Measurements from ENCODE around the gene EFCAB11.

Gene EFCAB11

GRCh38 chr14:89955745-89956660 lies 1.5 kb upstream of the EFCAB11 start, which contains the start of gene TDP1:
TSS of gene TDP1 (plus strand) at chr14:89955927. CDS start at chr14:89963115, 7,188 bp downstream.
- peak; percentile 91 for DNase-seq

- DNase-seq = no peak
Observed at GRCh38 chr14:89955022-89955744, 653 bp upstream of the EFCAB11 start.

- DNase-seq = no peak
Observed at GRCh38 chr14:89953602-89954001, 928 bp downstream of the EFCAB11 start.

DNA sequence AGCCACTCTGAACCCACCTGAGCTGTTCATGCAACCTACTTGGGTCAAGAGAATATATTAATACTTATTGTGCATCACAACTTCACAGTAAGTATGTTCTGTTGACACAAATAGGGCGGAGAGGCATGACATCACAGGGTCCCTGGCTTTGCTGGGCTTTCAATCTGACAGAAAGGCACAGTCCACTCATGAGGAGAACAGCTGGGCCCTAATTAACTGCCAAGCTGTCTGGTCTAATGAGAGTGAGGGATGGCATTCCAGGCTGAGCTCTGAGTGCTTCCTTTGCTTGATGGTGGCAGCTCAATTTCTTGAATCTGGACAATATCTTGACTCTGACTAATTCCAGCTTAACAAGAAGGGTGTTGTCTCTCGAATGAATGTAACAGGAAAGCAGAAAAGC lies 2.0 kb downstream of the EFCAB11 start:
- no peak for DNase-seq

DNA sequence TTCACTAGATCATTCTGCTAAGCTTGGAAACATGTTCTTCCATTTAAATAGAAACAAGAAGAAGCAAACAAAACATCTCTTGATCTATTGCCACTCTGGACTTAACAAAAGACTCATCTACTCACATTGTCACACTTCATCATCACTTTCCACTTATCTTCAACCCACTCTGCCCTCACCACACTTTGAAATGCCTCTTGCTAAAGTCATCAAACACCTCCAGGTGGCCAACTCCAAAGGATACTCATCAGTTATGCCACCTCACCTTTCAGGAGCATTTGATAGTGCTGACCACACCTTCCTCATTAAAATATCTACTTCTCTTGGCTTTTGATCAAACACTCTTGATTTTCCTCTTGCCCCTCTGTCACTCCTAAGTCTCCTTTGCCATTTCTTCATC lies 7.2 kb downstream of the EFCAB11 start:
- no peak for DNase-seq

GRCh38 chr14:89941830-89942377 lies 12.6 kb downstream of the EFCAB11 start:
- DNase-seq = no peak

DNA sequence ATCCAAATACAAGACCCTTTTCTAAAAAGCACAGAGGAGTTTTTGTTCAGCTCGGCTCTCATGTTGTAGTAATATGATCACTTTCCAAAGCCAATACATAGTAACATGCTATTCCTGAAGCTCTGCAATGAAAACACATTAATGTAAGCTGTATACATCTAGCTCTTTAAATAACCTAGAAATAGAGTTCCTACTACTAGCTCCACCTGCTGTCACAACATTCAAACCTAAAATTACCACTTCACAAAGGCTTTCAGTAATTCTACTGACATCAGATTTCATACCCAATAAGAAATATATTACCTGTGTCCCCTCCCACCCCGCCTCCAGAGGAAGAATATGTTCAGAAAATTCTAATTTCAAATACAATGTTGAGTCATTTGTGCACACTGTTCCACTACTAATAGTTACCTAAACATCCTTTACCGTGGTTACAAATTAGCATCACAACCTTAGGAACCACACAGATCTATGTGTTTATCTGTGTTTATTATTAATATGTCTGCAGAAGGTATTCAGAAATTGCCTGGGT lies 17.8 kb downstream of the EFCAB11 start:
- DNase-seq = no peak

- no peak for DNase-seq
Observed at GRCh38 chr14:89933002-89933401, 21.5 kb downstream of the EFCAB11 start.

GRCh38 chr14:89927186-89927865 lies 27.2 kb downstream of the EFCAB11 start:
- no peak for DNase-seq

DNA sequence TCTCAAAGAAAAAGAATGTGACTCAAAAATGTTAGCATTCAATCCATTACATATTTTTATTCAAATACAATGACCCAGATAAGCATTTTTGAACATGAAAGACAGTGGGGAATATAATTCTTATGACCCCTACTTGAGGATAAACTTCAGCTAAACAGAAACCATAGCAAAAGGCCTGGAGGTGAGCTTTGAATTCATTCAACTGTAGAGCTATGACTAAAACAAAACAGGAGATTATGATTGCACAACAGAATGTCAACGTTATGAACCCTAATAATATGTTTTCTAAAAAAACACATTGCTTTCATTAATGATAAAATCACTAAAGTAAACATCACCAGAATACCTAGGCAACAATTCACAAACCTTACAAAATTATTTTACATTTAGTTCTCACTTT lies 27.8 kb downstream of the EFCAB11 start:
- DNase-seq = no peak

- no peak for DNase-seq
Observed at GRCh38 chr14:89924268-89924667, 30.3 kb downstream of the EFCAB11 start.

DNA sequence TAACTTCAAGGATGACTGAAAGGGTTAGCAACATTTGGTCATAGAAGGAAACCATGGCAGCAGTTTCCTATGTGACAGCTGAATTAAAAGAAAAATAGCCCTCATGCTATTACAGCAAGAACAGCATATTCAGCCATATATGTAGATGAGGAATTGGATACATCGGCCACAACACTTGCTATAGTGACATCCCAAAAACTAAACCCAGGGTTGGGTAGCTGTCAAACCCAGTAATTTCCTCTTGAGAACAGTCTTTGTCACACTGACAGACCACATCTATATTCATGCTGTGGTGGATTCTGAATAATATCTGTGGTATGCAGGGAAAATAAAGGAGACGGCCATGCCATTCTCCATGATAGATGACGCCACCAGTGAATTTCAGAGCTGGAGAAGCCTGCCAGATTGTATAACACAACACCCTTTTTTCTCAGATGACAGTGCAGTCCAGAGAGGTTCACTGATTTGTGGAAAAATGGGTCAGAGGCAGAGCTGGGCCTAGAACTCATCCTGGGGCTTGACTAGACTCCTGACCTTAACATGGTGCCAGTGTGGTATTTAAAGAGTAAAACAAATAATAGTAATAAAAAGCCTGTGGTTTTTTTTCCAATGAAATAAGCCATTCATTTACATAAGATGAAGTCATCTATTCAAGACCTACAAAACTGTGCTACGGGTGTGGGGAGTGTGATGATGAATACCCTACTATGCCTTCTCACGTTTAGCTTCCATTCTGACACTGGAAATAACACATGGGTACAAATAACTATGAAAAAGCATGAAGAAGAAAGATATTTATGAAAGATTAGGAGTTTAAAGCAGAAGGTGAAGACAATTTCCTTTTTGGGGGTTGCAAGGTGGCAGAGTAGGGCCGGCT lies 32.3 kb downstream of the EFCAB11 start:
- no peak for DNase-seq

GRCh38 chr14:89921346-89921745 lies 33.2 kb downstream of the EFCAB11 start:
- no peak for DNase-seq

- no peak for DNase-seq
Observed at GRCh38 chr14:89920056-89920455, 34.5 kb downstream of the EFCAB11 start.

- no peak for DNase-seq
Observed at GRCh38 chr14:89918721-89919120, 35.8 kb downstream of the EFCAB11 start.

GRCh38 chr14:89915114-89915878 lies 39.2 kb downstream of the EFCAB11 start:
- DNase-seq = peak; percentile 20

GRCh38 chr14:89912667-89913211 lies 41.8 kb downstream of the EFCAB11 start:
- DNase-seq = no peak

GRCh38 chr14:89912221-89912620 lies 42.3 kb downstream of the EFCAB11 start:
- DNase-seq = no peak

GRCh38 chr14:89911010-89911919 lies 43.3 kb downstream of the EFCAB11 start:
- no peak for DNase-seq

- DNase-seq = no peak
Observed at GRCh38 chr14:89910691-89911009, 43.9 kb downstream of the EFCAB11 start.

All from NCI-H187 treated with DMSO at 0.1 percent for 48 hours (cell line).